IMR-90 (cell line): Measurements from ENCODE around the gene KAZN. TPM values are rescaled to one million over a fixed set of nuclear protein-coding genes. Genes with fewer than 3 reads are reported as not detected.
A peak's percentile ranks its signal among the peaks of the same experiment; 100 is the strongest.

Experiments used
- ATAC-seq: fragments of 200-7000 bp; cut with Tn5 transposase; 2 replicates; pipeline ENCODE4 v1.9.1; 2020; ENCODE audit warnings: low read depth, mild to moderate bottlenecking, moderate library complexity
- BruUV-seq: library from RNA; stranded (reverse); fragments of 400-500 nt; replicated peaks from 2 replicates; lab custom pipeline; 2021; lab: Mats Ljungman, UMichigan
- CTCF ChIA-PET: fragments of 300-600 bp; formaldehyde crosslinking; extraction: SDS; loops from one replicate; lab custom pipeline; 2021; ENCODE audit warnings: antibody characterized with exemption; lab: Yijun Ruan, JAX
- POLR2A ChIA-PET: fragments of 300-600 bp; sonication (Branson Sonifier 250); formaldehyde crosslinking; loops from one replicate; lab custom pipeline; 2022; ENCODE audit warnings: antibody characterized with exemption; ENCODE audit not compliant: unreplicated experiment; lab: Charles Lee
- DNase-seq: peaks from one replicate; pipeline ENCODE4 v3.0.0; 2013
- H2AFZ ChIP-seq: replicated peaks from 2 replicates; pipeline ENCODE3; 2013; ENCODE audit warnings: low read length, mild to moderate bottlenecking; ENCODE audit not compliant: poor library complexity
- H2AK5ac ChIP-seq: 2 replicates; pipeline ENCODE4 v1.6.1; 2013; ENCODE audit warnings: low read depth, low read length, inconsistent platforms
- H2AK9ac ChIP-seq: replicated peaks from 2 replicates; pipeline ENCODE3; 2013; ENCODE audit warnings: mild to moderate bottlenecking, low read depth, low read length, moderate library complexity; ENCODE audit not compliant: poor library complexity
- H2BK120ac ChIP-seq: 2 replicates; pipeline ENCODE4 v1.6.1; 2013; ENCODE audit warnings: low read depth, low read length, inconsistent platforms
- H2BK15ac ChIP-seq: 3 replicates; pipeline ENCODE4 v1.6.1; 2013; ENCODE audit warnings: low read depth, low read length, inconsistent platforms
- H2BK20ac ChIP-seq: 2 replicates; pipeline ENCODE4 v1.6.1; 2013; ENCODE audit warnings: low read depth, mild to moderate bottlenecking, inconsistent platforms, low read length, moderate library complexity
- H2BK5ac ChIP-seq: 2 replicates; pipeline ENCODE4 v1.6.1; 2013; ENCODE audit warnings: mild to moderate bottlenecking, low read depth, low read length, inconsistent platforms; ENCODE audit not compliant: poor library complexity, severe bottlenecking
- H3K14ac ChIP-seq: replicated peaks from 2 replicates; pipeline ENCODE4 v1.6.1; 2013; ENCODE audit warnings: low read depth, low read length, inconsistent platforms
- H3K18ac ChIP-seq: 2 replicates; pipeline ENCODE4 v1.6.1; 2013; ENCODE audit warnings: low read depth, low read length, control low read depth
- H3K23ac ChIP-seq: 2 replicates; pipeline ENCODE4 v1.6.1; 2013; ENCODE audit warnings: low read depth, low read length, inconsistent platforms
- H3K27ac ChIP-seq: 2 replicates; pipeline ENCODE4 v1.5.1; 2013; ENCODE audit warnings: mild to moderate bottlenecking, control low read depth, low read length; ENCODE audit not compliant: insufficient read depth
- H3K27me3 ChIP-seq: 2 replicates; pipeline ENCODE4 v1.6.1; 2013; ENCODE audit warnings: low read length; ENCODE audit not compliant: control insufficient read depth, insufficient read depth
- H3K36me3 ChIP-seq: 2 replicates; pipeline ENCODE4 v1.6.1; 2013; ENCODE audit warnings: low read length, mixed read lengths; ENCODE audit not compliant: control insufficient read depth, insufficient read depth
- H3K4ac ChIP-seq: 2 replicates; pipeline ENCODE4 v1.6.1; 2013; ENCODE audit warnings: low read depth, low read length, inconsistent platforms
- H3K4me1 ChIP-seq: 2 replicates; pipeline ENCODE4 v1.6.1; 2013; ENCODE audit warnings: low read length, mixed read lengths; ENCODE audit not compliant: control insufficient read depth, insufficient read depth
- H3K4me2 ChIP-seq: 2 replicates; pipeline ENCODE4 v1.6.1; 2013; ENCODE audit warnings: low read depth, mild to moderate bottlenecking, control low read depth, low read length, moderate library complexity
- H3K4me3 ChIP-seq: 2 replicates; pipeline ENCODE4 v1.5.1; 2013; ENCODE audit warnings: low read depth, mild to moderate bottlenecking, control low read depth, low read length, moderate library complexity; ENCODE audit not compliant: insufficient read depth
- H3K56ac ChIP-seq: 2 replicates; pipeline ENCODE4 v1.6.1; 2013; ENCODE audit warnings: low read length, inconsistent platforms; ENCODE audit not compliant: insufficient read depth; ENCODE audit errors: extremely low read depth
- H3K79me1 ChIP-seq, 2 experiments: 2 replicates each; pipeline ENCODE4 v1.6.1; 2013; ENCODE audit warnings: low read length in 2 of 2, inconsistent platforms in 1 of 2, low read depth in 1 of 2
- H3K9ac ChIP-seq: 2 replicates; pipeline ENCODE4 v1.6.1; 2013; ENCODE audit warnings: low read depth, low read length, control low read depth
- H3K9me1 ChIP-seq: 2 replicates; pipeline ENCODE4 v1.6.1; 2013; ENCODE audit warnings: low read length, inconsistent platforms; ENCODE audit not compliant: insufficient read depth
- H3K9me3 ChIP-seq: 2 replicates; pipeline ENCODE4 v1.6.1; 2013; ENCODE audit warnings: low read length; ENCODE audit not compliant: control insufficient read depth, insufficient read depth
- H4K20me1 ChIP-seq: 2 replicates; pipeline ENCODE4 v1.6.1; 2013; ENCODE audit warnings: low read length, inconsistent platforms; ENCODE audit not compliant: insufficient read depth
- H4K5ac ChIP-seq: 2 replicates; pipeline ENCODE4 v1.6.1; 2013; ENCODE audit warnings: mild to moderate bottlenecking, low read depth, low read length, control low read depth
- H4K8ac ChIP-seq, 2 experiments: 2 replicates each; pipeline ENCODE4 v1.6.1; 2013; ENCODE audit warnings: low read depth in 2 of 2, low read length in 2 of 2, control low read depth in 1 of 2, inconsistent platforms in 1 of 2
- H4K91ac ChIP-seq: 2 replicates; pipeline ENCODE4 v1.6.1; 2013; ENCODE audit warnings: low read depth, low read length, inconsistent platforms; ENCODE audit not compliant: insufficient read depth
- FOS ChIP-seq: fragments of 150-350 bp; IDR thresholded peaks from 2 replicates; pipeline ENCODE4 v1.6.1; 2016; ENCODE audit warnings: low read depth, low read length
- SMC3 ChIP-seq: fragments of 150-350 bp; IDR thresholded peaks from 2 replicates; pipeline ENCODE4 v1.6.1; 2016; ENCODE audit warnings: low read depth, mild to moderate bottlenecking, antibody characterized with exemption, low read length, moderate library complexity
- WGBS, 2 experiments: methylation state at CpG; one replicate each; pipeline versions ENCODE4 v1.1.5 to v1.1.7; 2013; ENCODE audit warnings: missing lambda C conversion rate in 2 of 2; ENCODE audit not compliant: insufficient read length in 1 of 2; ENCODE audit errors: extremely low coverage in 2 of 2; 5-methylcytosine and 5-hydroxymethylcytosine counted together
- dilution Hi-C: fragments of 300-500 bp; cut with HindIII; formaldehyde crosslinking; loops from one replicate; pipeline ENCODE4 v1.14.3; 2018; ENCODE audit warnings: low sequenced_read_pairs; ENCODE audit not compliant: unreplicated experiment
- in situ Hi-C: fragments of 300-500 bp; cut with MboI; formaldehyde crosslinking; loops from 3 replicates; pipeline ENCODE4 v1.14.3; 2019; ENCODE audit warnings: low sequenced_read_pairs, inconsistent platforms, mixed read lengths
- intact Hi-C: fragments of 100-400 bp; cut with micrococcal nuclease; formaldehyde crosslinking; loops from 2 replicates; pipeline ENCODE4 v1.10.0; 2022
- polyA plus RNA-seq, 3 experiments: library from polyadenylated mRNA; depleted of rRNA; stranded (reverse); fragments of >200 nt; gene quantifications; 2 replicates each; pipeline ENCODE4 v1.2.3, GENCODE V29; 2012; ENCODE audit warnings: low replicate concordance in 1 of 3
- total RNA-seq: library from RNA; depleted of rRNA; stranded (reverse); fragments of >200 nt; gene quantifications from 2 replicates; pipeline ENCODE4 v1.2.3, GENCODE V29; 2012

Gene KAZN
- total and polyA plus RNA-seq, 2 of the 4 experiments (the other 2 are of a cell fraction), result 5.2 to 10.5 TPM

DNA sequence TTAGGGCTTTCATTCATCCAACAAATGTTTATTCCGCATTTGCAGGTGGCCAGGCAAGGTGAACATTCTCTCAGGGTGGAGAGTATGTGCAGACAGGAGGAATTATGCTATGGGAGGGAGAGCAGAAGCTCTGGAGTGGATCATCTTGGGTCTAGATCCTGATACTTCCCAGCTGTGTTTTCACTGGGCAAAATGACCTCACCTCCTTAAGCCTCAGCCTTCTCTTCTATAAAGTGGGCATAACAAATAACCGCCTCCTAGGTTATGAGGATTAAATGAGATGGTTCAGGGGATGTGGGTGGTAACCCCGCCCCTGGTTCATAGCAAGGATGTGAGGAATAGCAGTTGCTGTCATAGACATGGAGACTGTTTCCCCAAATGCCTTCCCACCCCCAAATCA, 553.4 kb downstream of the KAZN start:
- no peaks in the 10 kb centered on the region for H3K36me3 ChIP-seq
- peaks cover 14% of the 10 kb centered on the region for H3K9me1 ChIP-seq
- no peak overlapping the region for H2BK15ac ChIP-seq
- no peak overlapping the region for H3K27ac ChIP-seq
- H3K56ac ChIP-seq, result no peak overlapping the region
- no peak overlapping the region for H4K5ac ChIP-seq
- H3K4me2 ChIP-seq, result no peak overlapping the region; the same call in 1 of the 2 replicates
- H3K27me3 ChIP-seq, result 0 out of 2 replicates have a peak, but pooled peaks cover 3% of the 10 kb centered on the region
- in situ Hi-C loops, result loop anchor here (5.0 to 10.0 kb wide), 2 partner anchors 120 to 273 kb away; no protein-coding TSS in a partner anchor
- H3K9me3 ChIP-seq, result peaks cover 3% of the 10 kb centered on the region; the same call in 1 of the 2 replicates
- H3K4me3 ChIP-seq, result no peak overlapping the region
- no peak overlapping the region for H3K9ac ChIP-seq
- H4K91ac ChIP-seq, result no peak overlapping the region
- dilution Hi-C loops, result no loop called here
- peak overlapping the region; percentile 84 for H2AFZ ChIP-seq
- no peak overlapping the region for H2BK5ac ChIP-seq
- H4K8ac ChIP-seq, result no peak overlapping the region
- intact Hi-C loops, result loop anchor here (1.0 to 2.0 kb wide), 3 partner anchors 61 to 279 kb away; no protein-coding TSS in a partner anchor
- H4K20me1 ChIP-seq, result peaks cover 6% of the 10 kb centered on the region; the same call in 1 of the 2 replicates
- no peak overlapping the region for H2BK120ac ChIP-seq
- H3K14ac ChIP-seq, result no peak overlapping the region
- TF ChIP-seq FOS (no peak), SMC3 (no peak)
- CTCF ChIA-PET, result interaction anchor here (0.8 to 1.8 kb wide), 5 partner anchors 10 to 121 kb away, joined by 3 to 6 read pairs (median 3); no protein-coding TSS in a partner anchor
- no peak for DNase-seq
- no peak for ATAC-seq
- H3K4ac ChIP-seq, result no peak overlapping the region
- H3K4me1 ChIP-seq, result peaks cover 15% of the 10 kb centered on the region; the same call in 1 of the 2 replicates
- no peak overlapping the region for H3K23ac ChIP-seq
- H2BK20ac ChIP-seq, result no peak overlapping the region
- peak overlapping the region; percentile 22 for H2AK9ac ChIP-seq
- peaks cover 21 to 28% of the 10 kb centered on the region in 2 experiments for H3K79me1 ChIP-seq
- POLR2A ChIA-PET, result no interaction called here
- no peak overlapping the region; the same call in 1 of the 2 replicates for H2AK5ac ChIP-seq
- BruUV-seq, result no TSS peak
- no peak overlapping the region for H3K18ac ChIP-seq
- WGBS, 2 experiments, result no CpG with 5 or more reads among the region's 3 CpGs
